Naive B cell (primary cell): ENCODE results near the gene PTCH1. TPM values are rescaled to one million over a fixed set of nuclear protein-coding genes. Genes with fewer than 3 reads are reported as not detected.
A peak's percentile ranks its signal among the peaks of the same experiment; 100 is the strongest.

Experiments
- ATAC-seq, 2 donors: fragments of 150-1000 bp; cut with Tn5 transposase; 2 replicates each; pipeline ENCODE4 v1.10.0; 2021; ENCODE audit warnings: low read depth in 2 of 2, mild to moderate bottlenecking in 2 of 2, moderate library complexity in 2 of 2
- DNase-seq: peaks from one replicate; pipeline ENCODE4 v3.0.0; 2022
- H3K27ac Mint-ChIP-seq, 6 donors: one replicate each; pipeline ENCODE4 v1.8.0; 2020 to 2022; ENCODE audit warnings: mild to moderate bottlenecking in 6 of 6, mixed read lengths in 6 of 6, moderate library complexity in 5 of 6, inconsistent platforms in 2 of 6
- H3K27me3 Mint-ChIP-seq, 3 donors: one replicate each; pipeline ENCODE4 v1.8.0; 2021 to 2022; ENCODE audit warnings: mixed read lengths in 3 of 3, mild to moderate bottlenecking in 1 of 3
- H3K36me3 Mint-ChIP-seq, 2 donors: one replicate each; pipeline ENCODE4 v1.8.0; 2020 to 2022; ENCODE audit warnings: mixed read lengths in 2 of 2, inconsistent platforms in 1 of 2, mild to moderate bottlenecking in 1 of 2
- H3K4me1 Mint-ChIP-seq, 3 donors: one replicate each; pipeline ENCODE4 v1.8.0; 2020 to 2022; ENCODE audit warnings: mixed read lengths in 3 of 3, inconsistent platforms in 1 of 3, mild to moderate bottlenecking in 1 of 3, moderate library complexity in 1 of 3
- H3K4me3 Mint-ChIP-seq, 8 donors: one replicate each; pipeline ENCODE4 v1.8.0; 2020 to 2022; ENCODE audit warnings: mild to moderate bottlenecking in 8 of 8, mixed read lengths in 8 of 8, moderate library complexity in 8 of 8, inconsistent platforms in 2 of 8
- H3K9me3 Mint-ChIP-seq, 7 donors: one replicate each; pipeline ENCODE4 v1.8.0; 2020 to 2022; ENCODE audit warnings: mixed read lengths in 7 of 7, mild to moderate bottlenecking in 5 of 7, inconsistent platforms in 2 of 7, moderate library complexity in 1 of 7
- polyA plus RNA-seq, 6 donors: library from polyadenylated mRNA; unstranded; fragments of 300-500 nt; fragmentation: Illumina TruSeq; gene quantifications; one replicate each; pipeline ENCODE4 v1.2.3, GENCODE V29; 2021; ENCODE audit warnings: low read depth in 6 of 6

Gene PTCH1
- polyA plus RNA-seq, 6 donors from 2014 or later: 0.21 to 8.3 (median 2.4) TPM

DNA sequence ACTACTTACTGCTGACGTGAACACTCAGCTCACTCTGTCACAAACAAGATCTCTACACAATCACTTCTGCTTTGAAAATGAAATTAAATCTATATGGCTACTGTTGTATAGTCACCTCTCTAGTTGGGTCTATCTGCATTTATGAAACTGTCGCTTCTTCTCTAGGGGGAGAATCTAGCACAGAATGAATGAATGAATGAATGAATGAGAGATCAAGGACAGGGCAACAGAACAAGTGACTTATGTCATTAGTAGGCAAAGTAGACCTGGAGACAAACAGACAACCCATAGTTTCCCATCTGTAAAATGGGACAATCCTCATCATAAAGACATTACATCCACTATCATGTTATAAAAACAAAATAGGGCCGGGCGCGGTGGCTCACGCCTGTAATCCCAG, 13.4 kb downstream of the PTCH1 start:
- peaks cover 67 to 78% (median 75%) of the 10 kb centered on the region in 3 donors for H3K27me3 Mint-ChIP-seq
- ATAC-seq (no peak), DNase-seq (no peak)
- peaks cover 0 to 8% of the 10 kb centered on the region in 2 donors for H3K36me3 Mint-ChIP-seq
- peaks cover 13 to 21% (median 20%) of the 10 kb centered on the region in 3 donors for H3K4me1 Mint-ChIP-seq
- H3K9me3 Mint-ChIP-seq: peaks cover 0 to 2% (median 0%) of the 10 kb centered on the region in 7 donors
- no peak overlapping the region for H3K4me3 Mint-ChIP-seq
- H3K27ac Mint-ChIP-seq: no peak overlapping the region

DNA sequence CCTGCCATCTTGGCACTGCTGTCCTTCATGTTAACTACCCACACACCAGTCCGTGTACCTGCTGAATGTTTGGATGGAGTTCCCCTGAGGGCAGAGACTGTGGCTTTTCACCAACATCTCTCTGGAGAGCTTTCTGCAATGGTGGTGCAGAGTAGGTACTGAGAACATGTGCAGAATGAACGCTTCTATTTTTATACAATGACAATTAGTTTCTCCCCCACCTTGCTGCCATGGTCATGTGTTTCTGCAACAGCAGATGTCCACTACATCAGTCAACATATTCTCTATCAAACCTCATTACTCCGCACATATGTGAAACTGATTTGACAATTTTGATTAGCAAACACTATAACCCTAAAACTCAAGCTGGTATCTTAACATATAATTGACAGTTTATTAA, 14.5 kb downstream of the PTCH1 start:
- H3K9me3 Mint-ChIP-seq: peaks cover 0 to 2% (median 0%) of the 10 kb centered on the region in 7 donors
- peaks cover 67 to 80% (median 79%) of the 10 kb centered on the region in 3 donors for H3K27me3 Mint-ChIP-seq
- peaks cover 6 to 12% (median 12%) of the 10 kb centered on the region in 3 donors for H3K4me1 Mint-ChIP-seq
- DNase-seq (no peak), ATAC-seq (no peak)
- H3K27ac Mint-ChIP-seq: no peak overlapping the region
- H3K4me3 Mint-ChIP-seq: peak overlapping the region in 1 of 8 donors; percentile 16
- no peaks in the 10 kb centered on the region for H3K36me3 Mint-ChIP-seq

DNA sequence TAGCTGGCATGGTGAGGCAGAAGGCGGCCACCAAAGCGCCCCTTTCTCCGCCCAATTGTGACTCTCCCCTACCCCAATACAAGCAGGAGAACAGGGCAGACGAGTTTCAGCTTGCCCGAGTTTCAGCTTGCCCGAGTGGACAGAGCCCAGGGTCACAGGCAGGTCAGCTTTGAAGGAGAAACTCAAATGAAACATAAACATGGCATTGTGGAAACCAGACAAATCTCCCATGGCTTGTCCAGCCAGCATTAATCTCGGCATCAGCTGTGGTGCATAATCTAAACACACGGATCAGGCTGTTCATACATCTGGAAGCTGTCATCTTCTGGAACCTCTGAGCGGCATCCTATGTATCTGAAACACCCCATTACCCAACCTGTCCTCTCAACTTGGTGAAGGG, 16.9 kb downstream of the PTCH1 start:
- H3K4me1 Mint-ChIP-seq: peaks cover 4 to 9% (median 8%) of the 10 kb centered on the region in 3 donors
- ATAC-seq (no peak), DNase-seq (no peak)
- peaks cover 0 to 2% (median 0%) of the 10 kb centered on the region in 7 donors for H3K9me3 Mint-ChIP-seq
- no peaks in the 10 kb centered on the region for H3K36me3 Mint-ChIP-seq
- H3K27me3 Mint-ChIP-seq: peaks cover 68 to 82% (median 82%) of the 10 kb centered on the region in 3 donors
- H3K27ac Mint-ChIP-seq: no peak overlapping the region
- no peak overlapping the region for H3K4me3 Mint-ChIP-seq

DNA sequence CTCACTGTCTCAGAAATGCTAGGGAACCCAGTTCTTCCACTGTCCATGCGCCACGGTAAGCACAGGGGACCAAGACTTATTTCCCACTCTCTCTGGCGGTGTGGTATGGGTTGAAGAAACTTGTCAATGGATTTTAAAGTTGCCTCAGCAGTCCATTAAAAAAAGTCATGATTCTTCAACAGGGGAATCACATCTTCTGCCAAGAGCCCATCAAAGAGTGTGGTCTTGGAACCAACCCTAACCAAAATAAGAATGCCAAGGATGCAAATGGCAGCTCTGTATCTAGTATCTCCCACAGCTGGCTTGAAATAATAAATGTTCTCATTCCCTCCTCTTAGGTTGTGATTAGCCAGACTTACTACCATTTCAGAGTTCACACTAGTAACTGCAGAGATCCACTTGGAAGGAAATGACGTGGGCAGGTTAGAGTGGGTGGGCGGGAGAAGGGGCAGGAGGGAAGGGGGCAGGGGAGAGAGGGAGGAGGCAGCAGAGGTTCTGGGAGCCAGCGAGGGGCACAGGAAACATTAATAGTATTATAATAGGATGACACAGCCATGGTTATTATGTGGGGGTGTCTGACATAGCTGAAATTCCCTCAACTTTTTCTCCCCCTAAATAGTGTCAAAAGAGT, 17.6 kb downstream of the PTCH1 start:
- Mint-ChIP-seq H3K9me3 (peaks cover 0 to under 1% (median 0%) of the 10 kb centered on the region in 7 donors), H3K36me3 (no peaks in the 10 kb centered on the region), H3K4me3 (no peak overlapping the region), H3K27ac (no peak overlapping the region), H3K4me1 (peaks cover 4 to 11% (median 10%) of the 10 kb centered on the region in 3 donors), H3K27me3 (peaks cover 64 to 82% (median 80%) of the 10 kb centered on the region in 3 donors)
- no peak for ATAC-seq
- DNase-seq: no peak

DNA sequence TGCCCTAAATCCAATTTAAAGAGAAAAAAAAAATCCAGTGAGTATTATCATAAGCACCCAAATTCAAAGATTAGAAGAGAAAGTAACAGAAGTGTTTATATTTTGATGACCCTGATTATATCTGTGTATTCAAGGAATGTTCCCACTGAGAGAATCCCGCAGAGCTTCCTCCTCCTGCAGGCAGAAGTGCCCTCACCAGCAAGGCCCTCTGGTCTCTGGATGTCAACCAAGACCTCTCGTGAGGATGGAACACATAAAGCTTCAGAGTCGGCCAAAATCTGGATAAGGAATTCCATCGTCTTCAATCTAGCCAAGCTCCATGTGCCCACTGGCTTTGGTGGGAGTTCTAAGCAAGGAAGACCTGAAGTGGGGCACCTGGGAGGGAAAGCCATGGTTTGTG, 18.1 kb downstream of the PTCH1 start:
- DNase-seq: no peak
- peaks cover 62 to 83% (median 79%) of the 10 kb centered on the region in 3 donors for H3K27me3 Mint-ChIP-seq
- H3K4me3 Mint-ChIP-seq: no peak overlapping the region
- peaks cover 4 to 12% (median 11%) of the 10 kb centered on the region in 3 donors for H3K4me1 Mint-ChIP-seq
- no peak overlapping the region for H3K27ac Mint-ChIP-seq
- H3K36me3 Mint-ChIP-seq: no peaks in the 10 kb centered on the region
- no peak for ATAC-seq
- no peaks in the 10 kb centered on the region for H3K9me3 Mint-ChIP-seq

DNA sequence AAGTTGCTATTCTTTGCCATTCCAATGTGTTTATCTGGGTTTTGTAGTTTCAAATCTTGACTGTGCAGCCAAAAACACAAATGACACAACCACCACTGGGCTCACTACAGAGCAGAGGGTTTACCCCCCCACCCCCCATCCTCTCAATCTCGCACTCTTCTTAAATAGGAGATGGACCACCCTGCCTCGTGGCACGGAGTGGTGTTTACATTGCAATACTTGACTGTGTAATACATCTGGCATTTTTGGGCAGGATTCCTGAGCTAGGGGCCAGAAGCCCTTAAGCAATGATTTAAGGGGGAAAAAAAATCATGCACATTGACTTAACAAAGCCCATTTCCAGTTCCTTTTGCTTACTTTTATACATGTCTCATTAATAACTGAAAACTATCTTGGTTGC, 19.0 kb downstream of the PTCH1 start:
- Mint-ChIP-seq H3K36me3 (no peaks in the 10 kb centered on the region), H3K27me3 (peaks cover 53 to 83% (median 78%) of the 10 kb centered on the region in 3 donors), H3K27ac (no peak overlapping the region), H3K4me3 (no peak overlapping the region), H3K4me1 (peaks cover 4 to 12% (median 11%) of the 10 kb centered on the region in 3 donors), H3K9me3 (no peaks in the 10 kb centered on the region)
- no peak for ATAC-seq
- no peak for DNase-seq

DNA sequence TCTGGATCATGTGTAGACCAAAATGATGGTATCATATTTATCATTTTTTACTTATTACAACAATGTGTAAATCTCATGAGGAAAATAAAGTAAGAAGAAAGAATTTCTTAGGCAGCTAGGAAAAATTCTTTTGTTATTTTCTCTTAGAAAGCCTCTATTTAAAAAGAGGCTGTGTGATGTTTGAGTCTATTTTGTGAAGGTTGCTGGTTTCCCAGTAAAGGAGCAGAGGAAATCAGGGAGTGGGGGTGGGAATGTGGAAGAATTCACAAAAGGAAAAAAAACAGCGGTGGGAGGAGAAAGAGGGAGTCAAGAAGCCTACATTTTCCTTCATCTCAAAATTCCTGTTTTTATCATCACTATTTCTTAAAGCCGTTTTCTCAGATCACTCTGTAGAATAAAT, 20.1 kb downstream of the PTCH1 start:
- peaks cover 42 to 79% (median 77%) of the 10 kb centered on the region in 3 donors for H3K27me3 Mint-ChIP-seq
- no peak for ATAC-seq
- no peaks in the 10 kb centered on the region for H3K36me3 Mint-ChIP-seq
- peaks cover 4 to 12% (median 11%) of the 10 kb centered on the region in 3 donors for H3K4me1 Mint-ChIP-seq
- peak overlapping the region in 1 of 6 donors; percentile 59 for H3K27ac Mint-ChIP-seq
- DNase-seq: no peak
- H3K4me3 Mint-ChIP-seq: no peak overlapping the region
- no peaks in the 10 kb centered on the region for H3K9me3 Mint-ChIP-seq

DNA sequence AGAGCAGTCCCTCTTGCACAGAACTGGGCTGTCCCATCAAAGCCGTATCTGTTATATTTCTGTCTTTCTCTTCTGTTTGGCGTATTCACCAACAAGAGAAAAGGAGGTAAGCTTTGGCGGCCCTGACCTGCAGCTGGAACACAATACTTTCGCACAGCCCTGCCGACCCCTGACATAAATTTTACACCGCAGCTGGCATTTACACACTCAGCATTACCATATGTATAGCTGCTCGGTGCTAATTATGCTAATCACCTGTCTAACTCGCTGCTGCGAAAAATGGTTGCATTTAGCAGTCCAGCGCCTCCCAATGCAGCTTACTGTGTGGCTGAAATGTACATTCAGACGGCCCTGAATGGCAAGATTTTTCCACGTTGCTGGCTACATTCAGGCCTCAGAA, 20.8 kb downstream of the PTCH1 start:
- ATAC-seq (no peak), DNase-seq (no peak)
- H3K4me3 Mint-ChIP-seq: no peak overlapping the region
- peak overlapping the region in 1 of 6 donors; percentile 57 for H3K27ac Mint-ChIP-seq
- H3K36me3 Mint-ChIP-seq: no peaks in the 10 kb centered on the region
- peaks cover 4 to 12% (median 11%) of the 10 kb centered on the region in 3 donors for H3K4me1 Mint-ChIP-seq
- H3K27me3 Mint-ChIP-seq: peaks cover 35 to 75% (median 73%) of the 10 kb centered on the region in 3 donors
- no peaks in the 10 kb centered on the region for H3K9me3 Mint-ChIP-seq

DNA sequence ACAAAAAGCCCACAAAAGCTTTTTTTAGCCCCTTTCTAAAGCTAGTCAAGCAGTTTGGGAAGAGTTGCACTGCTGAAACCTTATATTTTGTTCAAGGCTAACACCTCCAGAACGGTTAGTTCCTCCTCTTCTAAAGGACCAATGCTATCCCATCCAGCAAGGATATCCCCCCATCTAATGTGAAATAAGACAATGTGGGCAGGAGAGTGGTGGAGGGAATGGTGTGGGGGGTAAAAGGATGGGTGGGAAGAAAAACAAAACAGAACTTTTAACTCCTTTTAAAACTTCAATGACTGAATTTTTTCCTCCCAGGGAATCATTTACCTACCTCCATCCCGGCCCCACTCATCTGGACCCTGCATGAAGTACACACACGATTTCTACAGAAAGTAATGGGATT, 21.2 kb downstream of the PTCH1 start:
- H3K27ac Mint-ChIP-seq: peak overlapping the region in 1 of 6 donors; percentile 93

DNA sequence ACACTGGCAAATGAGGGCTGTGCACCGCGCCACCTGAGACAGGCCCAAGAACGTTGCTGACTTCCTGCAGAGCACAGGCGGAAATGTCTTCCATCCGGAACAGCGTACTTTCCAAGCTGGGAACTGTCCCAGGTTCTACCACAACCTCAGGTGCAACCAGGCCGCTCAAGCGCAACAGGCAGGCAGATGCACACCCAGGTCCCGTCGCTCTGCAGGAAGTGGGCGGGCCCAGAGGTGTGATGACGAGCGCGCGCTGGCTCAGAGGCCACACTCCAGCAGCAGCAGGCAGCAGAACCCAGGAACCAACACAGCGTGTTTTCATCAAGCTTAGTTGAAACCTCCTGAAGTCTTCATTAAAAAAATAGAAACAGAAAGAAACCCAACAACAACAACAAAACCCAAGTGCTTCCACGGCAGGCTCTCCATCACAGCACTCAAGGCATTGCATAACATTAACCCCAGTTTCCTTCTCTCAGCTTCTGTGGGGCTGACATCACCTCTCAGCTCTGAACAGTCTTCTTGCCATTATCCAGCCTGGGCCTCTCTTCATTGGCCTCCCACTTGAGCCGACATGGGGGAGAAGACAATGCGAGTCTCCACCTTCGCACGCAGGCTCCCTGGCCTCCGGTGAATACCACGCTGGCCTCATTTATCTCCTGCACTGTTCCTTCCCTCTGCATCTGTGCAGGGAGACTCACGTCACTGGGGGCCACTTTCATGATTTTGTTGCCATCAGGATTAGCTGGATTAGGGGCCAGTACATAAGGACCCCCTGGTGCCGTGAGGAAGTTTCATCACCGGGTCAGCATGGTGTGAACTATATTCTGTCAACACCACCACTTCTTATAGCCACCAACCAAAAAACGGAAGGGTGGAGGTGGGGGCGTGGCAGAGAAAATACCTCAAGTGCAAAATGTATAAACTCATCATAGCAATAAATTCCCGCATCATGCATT, 22.1 kb downstream of the PTCH1 start:
- H3K36me3 Mint-ChIP-seq: no peaks in the 10 kb centered on the region
- peaks cover 31 to 68% (median 65%) of the 10 kb centered on the region in 3 donors for H3K27me3 Mint-ChIP-seq
- H3K9me3 Mint-ChIP-seq: no peaks in the 10 kb centered on the region
- H3K4me3 Mint-ChIP-seq: peak overlapping the region in 7 of 8 donors; percentile 74 to 91 (median 87)
- H3K4me1 Mint-ChIP-seq: peaks cover 4 to 12% (median 11%) of the 10 kb centered on the region in 3 donors
- ATAC-seq (peak; percentile 92 to 93), DNase-seq (peak; percentile 75)
- peak overlapping the region in 5 of 6 donors; percentile 73 to 98 (median 93) for H3K27ac Mint-ChIP-seq

More for the DNA sequence above, 21.2 kb downstream of the PTCH1 start:
- Mint-ChIP-seq H3K36me3 (no peaks in the 10 kb centered on the region), H3K4me1 (peaks cover 4 to 12% (median 11%) of the 10 kb centered on the region in 3 donors), H3K9me3 (no peaks in the 10 kb centered on the region), H3K27me3 (peaks cover 31 to 73% (median 73%) of the 10 kb centered on the region in 3 donors), H3K4me3 (no peak overlapping the region)
- no peak for ATAC-seq
- DNase-seq: no peak

DNA sequence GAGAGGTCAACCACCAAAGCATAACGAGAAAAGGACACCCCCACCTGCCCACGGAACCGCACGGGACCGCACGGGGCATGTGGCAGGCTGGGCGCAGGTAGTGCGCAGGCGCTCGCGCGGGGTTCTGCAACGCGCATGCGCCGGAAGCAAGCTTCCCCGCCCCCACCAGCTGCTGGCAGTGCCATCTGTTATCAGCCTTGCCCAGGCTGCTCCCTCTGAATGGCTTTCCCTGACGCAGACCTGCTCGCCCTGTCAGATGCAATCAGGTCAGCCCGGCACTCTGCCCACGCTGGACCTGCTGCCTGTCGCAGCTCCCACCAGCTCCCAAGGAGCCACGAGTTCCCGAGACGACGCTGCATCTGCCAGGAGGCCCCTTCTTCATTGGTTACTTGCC, 22.8 kb downstream of the PTCH1 start:
- H3K4me1 Mint-ChIP-seq: peaks cover 4 to 12% (median 11%) of the 10 kb centered on the region in 3 donors
- DNase-seq (no peak), ATAC-seq (peak in 1 of 2 donors; percentile 12)
- peaks cover 27 to 67% (median 66%) of the 10 kb centered on the region in 3 donors for H3K27me3 Mint-ChIP-seq
- peak overlapping the region in 2 of 6 donors; percentile 71 to 90 for H3K27ac Mint-ChIP-seq
- peak overlapping the region in 5 of 8 donors; percentile 25 to 87 (median 74) for H3K4me3 Mint-ChIP-seq
- H3K9me3 Mint-ChIP-seq: no peaks in the 10 kb centered on the region
- no peaks in the 10 kb centered on the region for H3K36me3 Mint-ChIP-seq

DNA sequence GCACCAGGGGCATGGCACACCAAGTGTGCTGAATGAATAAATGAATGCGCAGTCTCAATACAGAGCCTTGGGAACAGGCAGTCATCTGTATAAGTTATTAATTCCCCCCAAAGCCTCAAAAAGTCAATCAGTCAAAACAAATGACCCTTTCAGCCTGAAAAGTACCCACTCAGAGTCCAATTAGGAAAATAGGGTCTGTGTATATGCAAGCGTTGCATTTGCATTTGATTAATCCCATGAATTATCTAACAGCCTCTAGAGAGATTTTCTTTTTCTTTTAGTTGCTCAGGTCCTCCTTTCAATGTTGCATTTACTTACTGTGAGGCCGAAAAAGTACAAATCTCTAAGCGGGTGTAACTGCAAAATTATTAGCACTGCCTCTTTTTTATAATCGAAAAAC, 23.4 kb downstream of the PTCH1 start:
- DNase-seq: no peak
- Mint-ChIP-seq H3K27me3 (peaks cover 20 to 71% (median 65%) of the 10 kb centered on the region in 3 donors), H3K9me3 (no peaks in the 10 kb centered on the region), H3K27ac (no peak overlapping the region), H3K4me1 (peaks cover 4 to 12% (median 11%) of the 10 kb centered on the region in 3 donors), H3K36me3 (no peaks in the 10 kb centered on the region), H3K4me3 (peak overlapping the region in 1 of 8 donors; percentile 77)
- ATAC-seq: no peak

DNA sequence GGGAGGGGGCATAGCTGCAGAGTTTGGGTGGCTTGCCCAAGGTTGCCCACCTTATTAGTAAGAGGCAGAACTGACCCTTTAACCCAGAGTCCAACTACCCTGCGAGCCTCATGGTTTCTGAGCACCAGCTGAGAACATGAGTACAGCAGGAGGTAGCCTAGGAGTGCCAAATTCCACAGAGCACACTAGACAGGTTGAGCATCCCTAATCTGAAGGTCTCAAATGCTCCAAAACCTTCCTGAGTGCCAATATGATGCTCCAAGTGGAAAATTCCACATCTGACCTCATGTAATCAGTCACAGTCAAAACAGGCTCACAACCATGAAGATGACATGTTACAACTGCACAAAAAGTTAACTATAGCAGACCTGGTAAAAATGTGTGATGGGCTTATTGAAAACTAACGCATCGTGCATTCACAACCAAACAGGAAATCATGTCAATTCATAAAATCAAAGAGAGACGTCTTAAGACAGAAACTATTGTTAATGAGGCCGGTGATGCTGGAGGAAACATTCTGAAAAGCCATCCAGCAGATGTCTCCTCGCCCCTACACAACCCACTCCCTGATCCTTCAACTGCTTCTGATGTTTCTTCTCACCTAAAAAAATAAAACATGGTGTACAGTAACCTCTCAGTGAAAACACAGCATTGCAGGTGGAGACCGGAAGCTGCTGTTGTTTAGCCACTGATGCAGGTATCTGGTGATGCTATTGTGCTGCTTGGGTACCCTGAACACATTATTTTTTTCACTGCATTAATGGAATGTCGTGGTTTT, 25.0 kb downstream of the PTCH1 start:
- H3K27ac Mint-ChIP-seq: no peak overlapping the region
- DNase-seq (no peak), ATAC-seq (no peak)
- no peak overlapping the region for H3K4me3 Mint-ChIP-seq
- peaks cover 8 to 67% (median 61%) of the 10 kb centered on the region in 3 donors for H3K27me3 Mint-ChIP-seq
- peaks cover 4 to 12% (median 11%) of the 10 kb centered on the region in 3 donors for H3K4me1 Mint-ChIP-seq
- H3K9me3 Mint-ChIP-seq: no peaks in the 10 kb centered on the region
- no peaks in the 10 kb centered on the region for H3K36me3 Mint-ChIP-seq
